Keratinocyte (primary cell): Measurements from ENCODE around the gene LRP1B. TPM values are rescaled to one million over a fixed set of nuclear protein-coding genes. Genes with fewer than 3 reads are reported as not detected.

Experiments
- DNase-seq: peaks from one replicate; pipeline ENCODE4 v3.0.0-alpha.2; 2011; ENCODE audit warnings: low read depth, missing footprints, low spot score
- FAIRE-seq: peaks from 2 replicates; lab custom pipeline; 2011; peaks lifted over from hg19 to GRCh38; lab: Jason Lieb, UNC
- H2AFZ ChIP-seq: 2 replicates; pipeline ENCODE4 v1.6.0; 2012; ENCODE audit warnings: low read length, control low read depth, inconsistent platforms; ENCODE audit not compliant: control insufficient read depth
- H3K27ac ChIP-seq: 2 replicates; pipeline ENCODE4 v1.5.1; 2011; ENCODE audit warnings: low read length; ENCODE audit not compliant: control insufficient read depth, insufficient read depth
- H3K27me3 ChIP-seq: 3 replicates; pipeline ENCODE4 v1.6.0; 2011; ENCODE audit warnings: low read length; ENCODE audit not compliant: control insufficient read depth, insufficient read depth; ENCODE audit errors: extremely low read depth
- H3K36me3 ChIP-seq, 2 experiments: 2 replicates in 1 of 2; 3 replicates in 1 of 2; pipeline ENCODE4 v1.5.1; 2011; ENCODE audit warnings: low read length in 2 of 2, mild to moderate bottlenecking in 1 of 2; ENCODE audit not compliant: control insufficient read depth in 2 of 2, insufficient read depth in 2 of 2; ENCODE audit errors: extremely low read depth in 1 of 2
- H3K4me1 ChIP-seq: 3 replicates; pipeline ENCODE4 v1.5.1; 2011; ENCODE audit warnings: low read length; ENCODE audit not compliant: control insufficient read depth, insufficient read depth; ENCODE audit errors: extremely low read depth
- H3K4me2 ChIP-seq: 3 replicates; pipeline ENCODE4 v1.6.0; 2011; ENCODE audit warnings: low read depth, low read length; ENCODE audit not compliant: control insufficient read depth, insufficient read depth; ENCODE audit errors: extremely low read depth
- H3K4me3 ChIP-seq, 3 experiments: fragments of 200-600 bp in 1 of 3; sonication (generic) in 1 of 3; 2 replicates in 2 of 3; 3 replicates in 1 of 3; pipeline ENCODE4 v1.5.1; 2011 to 2016; ENCODE audit warnings: low read length in 3 of 3, mild to moderate bottlenecking in 3 of 3, control low read depth in 2 of 3, inconsistent platforms in 1 of 3, low read depth in 1 of 3, mixed read lengths in 1 of 3, mixed run types in 1 of 3, moderate library complexity in 1 of 3; ENCODE audit not compliant: control insufficient read depth in 2 of 3, insufficient read depth in 2 of 3; ENCODE audit errors: extremely low read depth in 1 of 3
- H3K79me2 ChIP-seq: 2 replicates; pipeline ENCODE4 v1.6.0; 2012; ENCODE audit warnings: low read length; ENCODE audit not compliant: control insufficient read depth, insufficient read depth
- H3K9ac ChIP-seq: 3 replicates; pipeline ENCODE4 v1.6.0; 2011; ENCODE audit warnings: low read length; ENCODE audit not compliant: control insufficient read depth, insufficient read depth; ENCODE audit errors: extremely low read depth
- H3K9me1 ChIP-seq: 3 replicates; pipeline ENCODE4 v1.6.0; 2011; ENCODE audit warnings: low read length; ENCODE audit not compliant: control insufficient read depth, insufficient read depth; ENCODE audit errors: extremely low read depth
- H3K9me3 ChIP-seq: 2 replicates; pipeline ENCODE4 v1.5.1; 2012; ENCODE audit warnings: low read depth, low read length; ENCODE audit not compliant: control insufficient read depth
- H4K20me1 ChIP-seq: 3 replicates; pipeline ENCODE4 v1.6.0; 2011; ENCODE audit warnings: low read length; ENCODE audit not compliant: control insufficient read depth, insufficient read depth; ENCODE audit errors: extremely low read depth
- CTCF ChIP-seq, 3 experiments: IDR thresholded peaks in 1 of 3; conservative IDR thresholded peaks in 1 of 3; optimal IDR thresholded peaks in 1 of 3; 2 replicates in 2 of 3; 3 replicates in 1 of 3; pipeline versions ENCODE3 to v1.5.1; 2011; ENCODE audit warnings: low read length in 3 of 3, mild to moderate bottlenecking in 3 of 3, moderate library complexity in 2 of 3, control low read depth in 1 of 3, inconsistent platforms in 1 of 3; ENCODE audit not compliant: insufficient read depth in 2 of 3; ENCODE audit errors: extremely low read depth in 1 of 3
- EZH2 ChIP-seq: IDR thresholded peaks from one replicate; pipeline ENCODE4 v1.6.1; 2012; ENCODE audit warnings: inconsistent platforms, mild to moderate bottlenecking, low read length, moderate library complexity
- dilution Hi-C: fragments of 300-500 bp; cut with MboI; formaldehyde crosslinking; loops from one replicate; pipeline ENCODE4 v1.7.0; 2020; ENCODE audit warnings: low sequenced_read_pairs; ENCODE audit not compliant: extremely low pct_ligation_motif_present
- polyA plus RNA-seq, 5 experiments: library from polyadenylated mRNA; depleted of rRNA in 3 of 5; stranded (reverse) in 3 of 5; stranded (forward) in 1 of 5; unstranded in 1 of 5; fragments of >200 nt; gene quantifications; 1 replicate in 1 of 5; 2 replicates in 3 of 5; 3 replicates in 1 of 5; pipeline versions ENCODE4 v1.2.1 to v1.2.3, GENCODE V29; 2011 to 2012; ENCODE audit warnings: missing spikeins in 2 of 5, low read depth in 1 of 5, low replicate concordance in 1 of 5

LRP1B gene
- polyA plus RNA-seq, 1 donor (not counting 4 experiments of a cell fraction or from before 2014, with no cell fraction given) = not detected

GRCh38 chr2:140759426-140760156 is 1371.2 kb downstream of the LRP1B start:
- H3K4me2 ChIP-seq = no peak overlapping the region
- no peak overlapping the region for H3K27ac ChIP-seq
- no peaks in the 10 kb centered on the region for H3K79me2 ChIP-seq
- H3K4me1 ChIP-seq = no peaks in the 10 kb centered on the region
- no peak overlapping the region for H3K4me3 ChIP-seq
- dilution Hi-C loops = no loop called here
- TF ChIP-seq EZH2 (no peak), CTCF (optimal IDR thresholded peaks at IDR 0.05 in 1 of 3, IDR thresholded peaks at IDR 0.05 in 1 of 3, conservative IDR thresholded peaks at IDR 0.05 in 1 of 3; ENCODE audit: extremely low read depth in 1 of 3, insufficient read depth in 2 of 3, low read length in 3 of 3) (no peak)
- no peak overlapping the region for H2AFZ ChIP-seq
- no peaks in the 10 kb centered on the region for H3K9me3 ChIP-seq
- H3K9me1 ChIP-seq = no peaks in the 10 kb centered on the region
- no peak for FAIRE-seq
- no peak for DNase-seq
- H3K27me3 ChIP-seq = no peaks in the 10 kb centered on the region
- no peak overlapping the region for H3K9ac ChIP-seq
- H4K20me1 ChIP-seq = no peaks in the 10 kb centered on the region
- no peaks in the 10 kb centered on the region for H3K36me3 ChIP-seq

- no peak for TF ChIP-seq EZH2
- DNase-seq (no peak), FAIRE-seq (no peak)
- Histone ChIP-seq H3K4me1 (no peaks in the 10 kb centered on the region), H4K20me1 (no peaks in the 10 kb centered on the region), H3K36me3 (no peaks in the 10 kb centered on the region), H3K27ac (no peak overlapping the region), H3K4me3 (no peak overlapping the region), H3K9me3 (no peaks in the 10 kb centered on the region), H3K79me2 (no peaks in the 10 kb centered on the region), H3K9me1 (no peaks in the 10 kb centered on the region), H3K27me3 (no peaks in the 10 kb centered on the region), H3K4me2 (no peak overlapping the region), H2AFZ (no peak overlapping the region), H3K9ac (no peak overlapping the region)
- dilution Hi-C loops = no loop called here
These were observed 1383.2 kb downstream of the LRP1B start for GRCh38 chr2:140747665-140748064.
